Ascending aorta (tissue), 2 donors: Measurements from ENCODE around the gene UBE2O. TPM values are rescaled to one million over a fixed set of nuclear protein-coding genes. Genes with fewer than 3 reads are reported as not detected.

Experiments
- DNase-seq, 2 donors: peaks; one replicate each; pipeline ENCODE4 v3.0.0-alpha.2; 2019; ENCODE audit warnings: low spot score in 2 of 2
- H3K27ac ChIP-seq, 2 donors: fragments of 200-600 bp; sonication (generic); one replicate each; pipeline ENCODE4 v1.5.1; 2016 to 2017; ENCODE audit warnings: mild to moderate bottlenecking in 1 of 2
- H3K27me3 ChIP-seq: fragments of 200-600 bp; sonication (generic); one replicate; pipeline ENCODE4 v1.5.1; 2017
- H3K36me3 ChIP-seq, 2 donors: fragments of 200-600 bp; sonication (generic); one replicate each; pipeline ENCODE4 v1.5.1; 2016
- H3K4me1 ChIP-seq, 2 donors: fragments of 200-600 bp; sonication (generic); one replicate each; pipeline ENCODE4 v1.5.1; 2016 to 2017; ENCODE audit warnings: mild to moderate bottlenecking in 1 of 2
- H3K4me3 ChIP-seq, 2 donors: fragments of 200-600 bp; sonication (generic); one replicate each; pipeline ENCODE4 v1.5.1; 2016 to 2017; ENCODE audit warnings: mild to moderate bottlenecking in 1 of 2
- H3K9me3 ChIP-seq, 2 donors: fragments of 200-600 bp; sonication (generic); one replicate each; pipeline ENCODE4 v1.5.1; 2016
- CTCF ChIP-seq, 3 experiments: fragments of 200-600 bp in 2 of 3; fragments of 450-650 bp in 1 of 3; sonication (generic) in 2 of 3; IDR thresholded peaks; one replicate each; pipeline ENCODE4 v1.5.1; 2016 to 2019; ENCODE audit warnings: antibody characterized with exemption in 3 of 3, mild to moderate bottlenecking in 1 of 3, moderate library complexity in 1 of 3
- intact Hi-C: fragments of 100-400 bp; cut with DNase I; formaldehyde crosslinking; loops from one replicate; pipeline ENCODE4 v1.15.1; 2023
- total RNA-seq: library from RNA; depleted of rRNA; stranded (reverse); fragments of >200 nt; gene quantifications from one replicate; pipeline ENCODE4 v1.1.0, GENCODE V29; 2016

Gene UBE2O
- total RNA-seq, 1 donor from 2014 or later: 19.6 TPM

- intact Hi-C loops: no loop called here
Observed at GRCh38 chr17:76432004-76432403, 20.9 kb downstream of the UBE2O start.

GRCh38 chr17:76431509-76431908, 21.4 kb downstream of the UBE2O start:
- no peak for TF ChIP-seq CTCF (IDR thresholded peaks at IDR 0.05)
- H3K27ac ChIP-seq: no peak overlapping the region
- peaks cover 0 to 4% of the 10 kb centered on the region in 2 donors for H3K4me1 ChIP-seq
- no peak overlapping the region for H3K4me3 ChIP-seq
- intact Hi-C loops: no loop called here
- H3K27me3 ChIP-seq: no peaks in the 10 kb centered on the region
- H3K9me3 ChIP-seq: no peaks in the 10 kb centered on the region
- DNase-seq: no peak
- H3K36me3 ChIP-seq: no peaks in the 10 kb centered on the region

More at GRCh38 chr17:76432004-76432403, 20.9 kb downstream of the UBE2O start:
- Histone ChIP-seq H3K27ac (no peak overlapping the region), H3K9me3 (no peaks in the 10 kb centered on the region), H3K4me3 (no peak overlapping the region), H3K36me3 (no peaks in the 10 kb centered on the region), H3K4me1 (peaks cover 0 to 4% of the 10 kb centered on the region in 2 donors), H3K27me3 (no peaks in the 10 kb centered on the region)
- no peak for DNase-seq
- no peak for TF ChIP-seq CTCF (IDR thresholded peaks at IDR 0.05)

- DNase-seq: no peak
- Histone ChIP-seq H3K4me1 (peaks cover 0 to 4% of the 10 kb centered on the region in 2 donors), H3K27me3 (no peaks in the 10 kb centered on the region), H3K9me3 (no peaks in the 10 kb centered on the region), H3K36me3 (no peaks in the 10 kb centered on the region), H3K4me3 (no peak overlapping the region), H3K27ac (no peak overlapping the region)
- intact Hi-C loops: no loop called here
- no peak for TF ChIP-seq CTCF (IDR thresholded peaks at IDR 0.05)
Observed at GRCh38 chr17:76428511-76428910, 24.4 kb downstream of the UBE2O start.

GRCh38 chr17:76427501-76428231, 25.3 kb downstream of the UBE2O start:
- intact Hi-C loops: no loop called here
- Histone ChIP-seq H3K27me3 (no peaks in the 10 kb centered on the region), H3K27ac (no peak overlapping the region), H3K4me1 (peaks cover 0 to 4% of the 10 kb centered on the region in 2 donors), H3K4me3 (no peak overlapping the region), H3K36me3 (no peaks in the 10 kb centered on the region), H3K9me3 (no peaks in the 10 kb centered on the region)
- TF ChIP-seq CTCF (IDR thresholded peaks at IDR 0.05): no peak
- DNase-seq: no peak

GRCh38 chr17:76426853-76427252, 26.1 kb downstream of the UBE2O start:
- Histone ChIP-seq H3K27me3 (no peaks in the 10 kb centered on the region), H3K9me3 (no peaks in the 10 kb centered on the region), H3K4me3 (no peak overlapping the region), H3K27ac (no peak overlapping the region), H3K36me3 (no peaks in the 10 kb centered on the region), H3K4me1 (peaks cover 0 to 4% of the 10 kb centered on the region in 2 donors)
- intact Hi-C loops: no loop called here
- no peak for DNase-seq
- no peak for TF ChIP-seq CTCF (IDR thresholded peaks at IDR 0.05)
